CD4-positive, alpha-beta T cell treated with Interleukin-4 for 1 hour (primary cell): Measurements from ENCODE around the gene SPEG.
A peak's percentile ranks its signal among the peaks of the same experiment; 100 is the strongest.

ENCODE experiments used
- DNase-seq, 2 donors: peaks; one replicate each; pipeline ENCODE4 v3.0.0-alpha.2; 2020 to 2022

Gene SPEG

GRCh38 chr2:219483451-219484342 is 49.1 kb downstream of the SPEG start:
- no peak for DNase-seq

- no peak for DNase-seq
Observed at GRCh38 chr2:219484343-219485200, 49.9 kb downstream of the SPEG start.

GRCh38 chr2:219485201-219485580 is 50.5 kb downstream of the SPEG start:
- DNase-seq, result no peak

GRCh38 chr2:219486380-219486959 is 51.8 kb downstream of the SPEG start:
- no peak for DNase-seq

GRCh38 chr2:219488149-219488843 is 53.7 kb downstream of the SPEG start:
- DNase-seq, result no peak

GRCh38 chr2:219488844-219489194 is 54.2 kb downstream of the SPEG start:
- no peak for DNase-seq

- DNase-seq, result no peak
Observed at GRCh38 chr2:219489315-219489714, 54.7 kb downstream of the SPEG start.

GRCh38 chr2:219490186-219490585 is 55.5 kb downstream of the SPEG start:
- DNase-seq, result no peak

GRCh38 chr2:219490600-219491130 is 56.0 kb downstream of the SPEG start:
- no peak for DNase-seq

- DNase-seq, result no peak
Observed at GRCh38 chr2:219491278-219491963, 56.8 kb downstream of the SPEG start.

GRCh38 chr2:219492575-219492974 is 57.9 kb downstream of the SPEG start:
- DNase-seq, result no peak

- DNase-seq, result no peak
Observed at GRCh38 chr2:219493086-219493485, 58.4 kb downstream of the SPEG start.

- DNase-seq, result no peak
Observed at GRCh38 chr2:219494952-219495530, 60.4 kb downstream of the SPEG start.

- peak; percentile 60 for DNase-seq
Observed at GRCh38 chr2:219495531-219496122, 61.0 kb downstream of the SPEG start.

- no peak for DNase-seq
Observed at GRCh38 chr2:219496247-219496824, 61.7 kb downstream of the SPEG start.

GRCh38 chr2:219496825-219497494 is 62.3 kb downstream of the SPEG start:
- DNase-seq, result no peak

GRCh38 chr2:219497495-219498279 is 63.0 kb downstream of the SPEG start:
- peak; percentile 34 to 61 for DNase-seq

- DNase-seq, result peak; percentile 97
Observed at GRCh38 chr2:219498280-219499057, 63.8 kb downstream of the SPEG start, which contains the start of gene GMPPA. TSS of gene GMPPA (plus strand) at chr2:219498891. CDS start at chr2:219499976, 1,085 bp downstream.

- no peak for DNase-seq
Observed at GRCh38 chr2:219499058-219499307, 64.3 kb downstream of the SPEG start.
